ENCODE results near the gene TPSG1.

DNA sequence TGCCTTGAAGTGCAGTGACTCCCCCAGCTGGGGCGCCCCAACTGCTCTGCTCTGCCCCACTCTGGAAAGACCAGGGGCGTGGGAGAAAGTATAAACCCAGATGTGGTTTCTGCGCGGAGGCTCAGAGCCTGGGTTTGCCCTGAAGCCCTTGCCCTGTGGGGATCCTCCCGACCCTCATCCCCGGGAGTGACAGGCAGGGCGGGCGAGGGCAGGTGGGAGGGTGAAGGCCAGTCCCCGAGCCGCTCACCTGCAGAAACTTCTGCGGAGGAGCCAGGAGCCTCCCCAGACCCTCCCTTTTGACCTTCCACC is 34.6 kb upstream of the TPSG1 start:
- no peak for TF ChIP-seq POLR2A (IDR thresholded peaks at IDR 0.05; ENCODE audit: low read depth, low read length)
- TF ChIP-seq POLR2AphosphoS5 (IDR thresholded peaks at IDR 0.05; ENCODE audit: low read depth, low read length) = no peak
- TF ChIP-seq TAF1 (IDR thresholded peaks at IDR 0.05; ENCODE audit: borderline replicate concordance, low read depth, low read length) = no peak

Measured in GM12892 (cell line).